Tibial artery (tissue), 4 donors: Measurements from ENCODE around the gene NRROS.
A peak's percentile ranks its signal among the peaks of the same experiment; 100 is the strongest.

Source experiments
- DNase-seq, 2 donors: peaks; one replicate each; pipeline ENCODE4 v3.0.0-alpha.2; 2019
- H3K27ac ChIP-seq, 2 donors: fragments of 200-600 bp; sonication (generic) in 1 of 2; 1 replicate in 1 of 2; 2 replicates in 1 of 2; pipeline ENCODE4 v1.5.1; 2018 to 2019; ENCODE audit warnings: mild to moderate bottlenecking in 1 of 2
- H3K27me3 ChIP-seq, 2 donors: fragments of 200-600 bp; sonication (generic) in 1 of 2; one replicate each; pipeline versions ENCODE4 v1.5.1 to v1.6.0; 2016 to 2019
- H3K36me3 ChIP-seq, 3 donors: fragments of 200-600 bp; sonication (generic) in 2 of 3; one replicate each; pipeline ENCODE4 v1.5.1; 2016 to 2019; ENCODE audit warnings: mild to moderate bottlenecking in 2 of 3
- H3K4me1 ChIP-seq, 4 donors: fragments of 200-600 bp; sonication (generic) in 2 of 4; 1 replicate in 3 of 4; 2 replicates in 1 of 4; pipeline ENCODE4 v1.5.1; 2016 to 2019
- H3K4me3 ChIP-seq, 2 donors: fragments of 200-600 bp; sonication (generic) in 1 of 2; 1 replicate in 1 of 2; 2 replicates in 1 of 2; pipeline ENCODE4 v1.5.1; 2018 to 2019; ENCODE audit warnings: mild to moderate bottlenecking in 2 of 2
- H3K9me3 ChIP-seq, 3 donors: fragments of 200-600 bp; sonication (generic) in 1 of 3; one replicate each; pipeline ENCODE4 v1.5.1; 2016 to 2019
- CTCF ChIP-seq, 2 experiments: fragments of 200-600 bp in 1 of 2; fragments of 450-650 bp in 1 of 2; IDR thresholded peaks; one replicate each; pipeline ENCODE4 v1.5.1; 2017 to 2019; ENCODE audit warnings: antibody characterized with exemption in 2 of 2, mild to moderate bottlenecking in 1 of 2, moderate library complexity in 1 of 2
- intact Hi-C: fragments of 100-400 bp; cut with DNase I; formaldehyde crosslinking; loops from one replicate; pipeline ENCODE4 v1.15.0; 2023; ENCODE audit warnings: low total_unique reads

The NRROS gene

GRCh38 chr3:196643761-196644160 lies 4.3 kb downstream of the NRROS start:
- DNase-seq = no peak
- intact Hi-C loops = no loop called here
- H3K4me1 ChIP-seq = peaks cover 0 to 10% (median 9%) of the 10 kb centered on the region in 4 donors
- TF ChIP-seq CTCF (IDR thresholded peaks at IDR 0.05) = no peak
- no peaks in the 10 kb centered on the region for H3K36me3 ChIP-seq
- H3K27ac ChIP-seq = no peak overlapping the region
- no peak overlapping the region for H3K4me3 ChIP-seq
- peaks cover 0 to 39% of the 10 kb centered on the region in 2 donors for H3K27me3 ChIP-seq
- no peaks in the 10 kb centered on the region for H3K9me3 ChIP-seq

GRCh38 chr3:196645096-196645495 lies 5.6 kb downstream of the NRROS start:
- TF ChIP-seq CTCF (IDR thresholded peaks at IDR 0.05) = no peak
- intact Hi-C loops = no loop called here
- DNase-seq = no peak
- Histone ChIP-seq H3K4me1 (no peaks in the 10 kb centered on the region), H3K9me3 (no peaks in the 10 kb centered on the region), H3K27me3 (peaks cover 0 to 31% of the 10 kb centered on the region in 2 donors), H3K27ac (no peak overlapping the region), H3K4me3 (no peak overlapping the region), H3K36me3 (no peaks in the 10 kb centered on the region)

GRCh38 chr3:196645897-196646665 lies 6.6 kb downstream of the NRROS start:
- peaks cover 0 to 3% (median 0%) of the 10 kb centered on the region in 4 donors for H3K4me1 ChIP-seq
- peaks cover 0 to 24% of the 10 kb centered on the region in 2 donors for H3K27me3 ChIP-seq
- H3K27ac ChIP-seq = no peak overlapping the region
- H3K9me3 ChIP-seq = no peaks in the 10 kb centered on the region
- DNase-seq = no peak
- H3K36me3 ChIP-seq = no peaks in the 10 kb centered on the region
- intact Hi-C loops = no loop called here
- no peak overlapping the region for H3K4me3 ChIP-seq
- no peak for TF ChIP-seq CTCF (IDR thresholded peaks at IDR 0.05)

- intact Hi-C loops = no loop called here
- no peak for DNase-seq
- Histone ChIP-seq H3K36me3 (no peaks in the 10 kb centered on the region), H3K4me1 (peaks cover 0 to 3% (median 0%) of the 10 kb centered on the region in 4 donors), H3K9me3 (no peaks in the 10 kb centered on the region), H3K27ac (no peak overlapping the region), H3K4me3 (no peak overlapping the region), H3K27me3 (peaks cover 0 to 24% of the 10 kb centered on the region in 2 donors)
- TF ChIP-seq CTCF (IDR thresholded peaks at IDR 0.05) = no peak
These were observed 7.2 kb downstream of the NRROS start for GRCh38 chr3:196646666-196647216.

GRCh38 chr3:196650740-196651311 lies 11.3 kb downstream of the NRROS start:
- no peaks in the 10 kb centered on the region for H3K9me3 ChIP-seq
- H3K4me3 ChIP-seq = no peak overlapping the region
- peak in 1 of 2 donors; percentile 75 for DNase-seq
- no peak overlapping the region for H3K27ac ChIP-seq
- peaks cover 0 to 15% of the 10 kb centered on the region in 2 donors for H3K27me3 ChIP-seq
- H3K4me1 ChIP-seq = peaks cover 0 to 3% (median 0%) of the 10 kb centered on the region in 4 donors
- intact Hi-C loops = no loop called here
- no peak for TF ChIP-seq CTCF (IDR thresholded peaks at IDR 0.05)
- no peaks in the 10 kb centered on the region for H3K36me3 ChIP-seq
